Activated CD4-positive, alpha-beta T cell treated with anti-CD3 and anti-CD28 coated beads, Interleukin-2, amount 50 U/mL, for 1 hour (primary cell): Measurements from ENCODE around the gene YEATS4.

Source experiments
- DNase-seq: peaks from one replicate; pipeline ENCODE4 v3.0.0-alpha.2; 2020

The YEATS4 gene

DNA sequence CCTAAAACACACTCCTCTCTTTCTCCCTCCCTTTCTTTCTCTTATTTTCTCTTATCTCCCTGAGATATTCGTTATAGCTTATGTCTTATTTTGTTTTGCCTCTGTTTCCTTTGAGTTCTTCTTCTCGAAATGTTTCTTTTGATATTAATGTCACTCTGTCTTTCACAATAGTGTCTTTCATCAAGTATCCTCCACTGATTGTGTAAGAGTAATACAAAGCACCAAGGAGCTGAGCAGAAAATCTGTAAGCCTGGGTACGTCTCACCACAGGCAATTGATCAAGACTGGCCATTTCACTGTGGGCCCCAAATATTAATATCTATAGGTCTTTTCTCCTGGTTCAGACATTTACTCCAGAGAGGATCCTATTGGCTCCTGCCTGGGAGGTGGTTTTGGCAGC is 16.2 kb upstream of the YEATS4 start:
- no peak for DNase-seq

DNA sequence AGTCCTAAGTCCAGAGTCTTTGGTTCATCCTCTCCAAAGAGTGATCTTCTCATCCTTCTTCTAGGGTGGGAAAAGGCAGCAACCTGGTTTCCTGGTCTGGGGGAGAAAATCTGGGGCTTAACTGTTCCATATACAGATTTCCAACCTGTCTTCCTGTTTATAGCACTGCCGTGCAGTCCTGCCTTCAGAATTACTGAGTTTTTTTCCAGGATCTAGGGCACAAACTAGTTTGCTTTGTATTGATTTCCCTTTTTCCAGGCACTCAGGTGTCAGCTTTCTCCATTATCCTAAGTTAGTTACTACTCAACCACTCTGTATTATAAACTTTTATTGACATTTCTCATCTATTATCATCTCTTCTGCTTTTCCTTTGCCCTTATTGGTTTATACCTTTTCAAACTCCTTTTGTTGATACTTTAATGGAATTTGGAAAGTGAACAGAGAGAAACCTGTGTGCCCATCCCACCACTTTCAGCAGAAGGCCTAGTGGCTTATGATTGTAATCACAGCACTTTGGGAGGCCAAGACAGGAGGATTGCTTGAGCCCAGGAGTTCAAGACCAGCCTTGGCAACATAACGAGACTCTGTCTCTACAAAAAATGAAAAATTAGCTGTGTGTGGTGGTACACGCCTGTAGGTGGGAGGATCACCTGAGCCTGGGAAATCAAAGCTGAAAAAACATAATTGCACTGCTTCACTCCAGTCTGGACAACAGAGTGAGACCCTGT is 15.5 kb upstream of the YEATS4 start:
- no peak for DNase-seq

DNA sequence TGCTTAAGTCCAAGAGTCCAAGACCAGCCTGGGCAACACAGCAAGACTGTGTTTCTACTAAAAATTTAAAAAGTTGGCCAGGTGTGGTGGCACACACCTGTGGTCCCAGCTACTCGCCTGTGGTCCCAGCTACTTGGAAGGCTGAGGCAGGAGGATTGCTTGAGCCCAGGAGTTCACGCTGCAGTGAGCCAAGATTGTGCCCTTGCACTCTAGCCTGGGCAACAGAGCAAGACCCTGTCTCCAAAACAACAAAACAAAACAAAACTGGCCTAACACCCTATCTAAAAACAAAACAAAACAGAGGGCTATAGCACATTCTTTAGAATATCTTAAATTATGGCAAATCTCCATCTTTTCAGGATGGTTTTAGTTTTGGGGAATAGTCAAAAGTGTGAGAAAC is 14.5 kb upstream of the YEATS4 start:
- DNase-seq, result no peak

DNA sequence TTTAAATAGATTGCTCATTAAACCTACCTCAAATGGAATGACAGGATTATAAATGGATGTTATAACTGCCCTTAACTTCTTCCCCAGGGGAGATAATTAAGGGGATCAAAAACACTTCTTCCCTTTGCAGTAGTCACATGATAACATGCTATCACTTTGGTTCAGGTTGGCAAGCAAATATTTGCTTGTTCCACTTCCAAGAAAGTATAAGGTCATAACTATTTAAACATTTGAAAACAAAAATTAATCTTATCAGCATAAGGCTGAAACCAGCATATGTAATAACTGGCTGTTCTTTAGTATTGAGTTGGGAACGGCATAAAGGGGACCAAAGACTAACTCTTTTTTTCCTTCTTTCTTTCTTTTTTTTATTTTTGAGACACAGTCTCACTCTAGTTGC is 13.8 kb upstream of the YEATS4 start:
- DNase-seq, result no peak

DNA sequence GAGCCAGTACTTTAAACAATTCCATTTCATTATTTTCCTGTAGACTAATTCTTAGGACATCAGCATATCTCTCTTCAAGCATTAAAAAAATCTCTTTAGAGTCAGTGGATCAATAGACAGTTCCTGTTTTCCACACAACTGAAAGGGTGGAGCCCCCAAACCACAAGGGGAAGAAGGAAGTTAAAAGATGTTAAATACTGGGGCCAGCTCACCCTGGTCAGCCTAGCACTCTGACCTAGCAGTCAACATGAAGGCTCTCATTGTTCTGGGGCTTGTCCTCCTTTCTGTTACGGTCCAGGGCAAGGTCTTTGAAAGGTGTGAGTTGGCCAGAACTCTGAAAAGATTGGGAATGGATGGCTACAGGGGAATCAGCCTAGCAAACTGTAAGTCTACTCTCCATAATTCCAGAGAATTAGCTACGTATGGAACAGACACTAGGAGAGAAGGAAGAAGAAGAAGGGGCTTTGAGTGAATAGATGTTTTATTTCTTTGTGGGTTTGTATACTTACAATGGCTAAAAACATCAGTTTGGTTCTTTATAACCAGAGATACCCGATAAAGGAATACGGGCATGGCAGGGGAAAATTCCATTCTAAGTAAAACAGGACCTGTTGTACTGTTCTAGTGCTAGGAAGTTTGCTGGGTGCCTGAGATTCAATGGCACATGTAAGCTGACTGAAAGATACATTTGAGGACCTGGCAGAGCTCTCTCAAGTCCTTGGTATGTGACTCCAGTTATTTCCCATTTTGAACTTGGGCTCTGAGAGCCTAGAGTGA is 11.2 kb upstream of the YEATS4 start, which contains the start of gene LYZ:
LYZ (plus strand) TSS at position 220 of the 777 bp plus-strand sequence; CDS start at position 248, 28 bp downstream.
- no peak for DNase-seq

DNA sequence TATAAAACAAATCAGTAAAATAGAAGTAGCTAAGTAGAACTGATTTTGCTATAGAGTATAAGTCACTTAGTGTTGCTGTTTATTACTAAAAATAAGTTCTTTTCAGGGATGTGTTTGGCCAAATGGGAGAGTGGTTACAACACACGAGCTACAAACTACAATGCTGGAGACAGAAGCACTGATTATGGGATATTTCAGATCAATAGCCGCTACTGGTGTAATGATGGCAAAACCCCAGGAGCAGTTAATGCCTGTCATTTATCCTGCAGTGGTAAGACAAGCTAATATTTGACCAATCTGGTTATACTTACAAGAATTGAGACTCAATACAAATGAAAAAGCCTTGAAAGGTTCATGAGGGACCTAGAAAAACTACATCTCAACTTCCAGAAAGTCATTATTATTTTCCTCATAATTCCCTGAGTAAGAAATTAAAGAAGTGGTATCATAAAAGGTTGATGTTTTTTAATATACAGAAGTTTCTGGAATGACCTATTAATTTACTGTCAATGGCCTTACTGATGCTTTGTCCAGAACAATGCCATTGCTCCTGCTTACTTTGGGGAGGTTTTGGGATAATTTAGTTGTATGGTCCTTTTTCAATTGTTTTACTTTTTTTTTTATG is 9.4 kb upstream of the YEATS4 start:
- DNase-seq, result no peak

DNA sequence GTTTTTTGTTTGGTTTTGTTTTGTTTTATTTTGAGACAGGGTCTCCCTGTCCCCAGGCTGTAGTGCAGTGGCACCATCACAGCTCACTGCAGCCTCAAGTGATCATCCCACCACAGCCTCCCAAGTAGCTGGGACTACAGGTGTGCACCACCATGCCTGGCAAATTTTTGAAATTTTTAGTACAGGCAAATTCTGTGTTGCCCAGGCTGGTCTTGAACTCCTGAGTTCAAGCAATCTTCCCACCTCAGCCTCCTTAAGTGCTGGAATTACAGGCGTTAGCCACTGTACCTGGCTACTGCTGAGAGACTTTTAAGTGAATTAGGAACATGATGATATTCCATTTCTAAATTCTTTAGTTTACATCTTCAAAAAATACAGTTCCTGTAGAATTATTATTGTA is 8.8 kb upstream of the YEATS4 start:
- no peak for DNase-seq

DNA sequence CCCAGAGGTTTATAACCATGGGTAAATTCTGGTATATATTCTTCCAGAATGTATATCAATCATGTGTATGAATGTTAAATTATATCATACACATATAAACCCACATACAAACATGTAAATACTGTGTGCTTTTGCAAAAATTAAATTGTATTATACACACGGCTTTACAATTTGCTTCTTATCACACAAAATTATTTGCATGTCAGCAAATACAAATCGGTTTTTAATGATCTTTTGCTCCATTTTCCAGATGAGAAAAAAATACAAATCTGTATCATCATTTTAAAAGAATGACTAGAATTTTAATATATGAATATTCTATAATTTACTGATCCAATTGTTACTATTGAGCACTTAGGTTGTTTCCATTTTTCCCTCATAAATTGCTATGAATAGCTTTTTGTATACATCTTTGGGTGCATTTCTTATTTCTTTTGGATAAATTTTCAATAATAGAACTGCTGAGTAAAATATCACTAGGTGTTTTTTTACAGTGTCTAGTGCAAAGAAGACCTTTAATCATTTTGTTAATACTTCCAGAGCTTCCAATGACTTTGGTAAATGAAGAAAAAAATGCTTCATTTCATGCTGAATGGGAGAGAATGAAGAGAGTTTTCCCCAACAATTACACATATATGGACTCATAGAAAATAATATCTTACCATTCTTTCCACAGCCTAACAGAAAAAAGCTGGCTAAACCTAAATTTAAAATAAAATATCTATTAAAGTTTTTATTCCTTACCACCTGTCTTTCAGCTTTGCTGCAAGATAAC is 7.9 kb upstream of the YEATS4 start:
- DNase-seq, result no peak

DNA sequence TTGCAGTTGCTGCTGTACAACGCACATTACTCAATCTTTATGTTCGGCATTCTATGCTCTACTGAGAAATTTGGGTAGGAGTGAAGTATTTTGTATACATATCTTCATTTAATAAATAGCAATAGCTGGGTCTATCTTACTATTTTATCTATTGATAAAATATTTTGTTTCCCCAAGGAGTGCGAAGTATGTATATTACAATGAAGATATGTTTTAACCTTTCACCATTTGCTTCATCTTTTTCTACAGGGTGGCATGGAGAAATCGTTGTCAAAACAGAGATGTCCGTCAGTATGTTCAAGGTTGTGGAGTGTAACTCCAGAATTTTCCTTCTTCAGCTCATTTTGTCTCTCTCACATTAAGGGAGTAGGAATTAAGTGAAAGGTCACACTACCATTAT is 6.6 kb upstream of the YEATS4 start:
- DNase-seq, result no peak

DNA sequence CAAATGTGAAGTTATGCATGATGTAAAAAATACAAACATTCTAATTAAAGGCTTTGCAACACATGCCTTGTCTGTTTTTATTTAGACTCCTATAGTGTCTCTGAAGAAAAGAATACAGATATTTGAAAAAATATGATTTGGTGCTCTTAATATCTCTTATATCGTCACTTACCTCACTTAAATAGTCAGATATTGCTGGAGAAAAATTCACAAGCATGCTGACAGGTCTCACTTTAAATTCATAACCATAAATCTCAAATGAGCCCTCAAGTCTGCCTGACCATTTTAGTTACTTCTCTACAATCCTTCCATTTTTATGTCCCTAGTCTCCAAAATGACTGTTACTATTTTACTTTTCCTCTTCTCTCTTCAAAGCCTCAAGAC is 5.4 kb upstream of the YEATS4 start:
- no peak for DNase-seq

DNA sequence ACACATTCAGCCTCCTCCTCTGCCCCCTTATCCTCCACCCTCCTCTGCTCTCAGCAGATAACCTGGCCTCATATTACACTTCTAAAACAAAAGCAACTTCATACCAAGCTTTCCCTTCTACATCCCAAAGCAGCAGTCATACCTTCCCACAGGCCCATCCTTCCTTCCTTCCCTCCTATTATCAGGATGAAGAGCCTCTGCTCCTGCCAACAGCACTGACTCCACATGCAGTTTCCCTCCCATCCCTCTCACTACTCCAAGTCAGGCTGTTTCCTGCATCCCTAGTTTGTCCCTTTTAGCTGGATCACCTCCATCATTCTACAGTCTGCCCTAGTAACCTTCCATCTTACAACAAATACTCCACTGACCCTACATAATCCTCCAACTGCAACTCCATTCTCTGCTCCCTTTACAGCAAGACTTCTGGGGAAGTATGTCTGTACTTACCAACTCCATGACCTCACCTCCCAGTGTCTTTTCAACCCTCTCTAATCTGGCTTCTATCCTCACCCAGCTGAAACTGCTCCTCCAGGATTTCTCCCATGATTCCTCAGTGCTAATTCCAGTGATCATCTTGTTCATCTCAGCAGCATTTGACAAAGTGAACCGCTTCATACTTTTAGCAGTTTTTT is 4.9 kb upstream of the YEATS4 start:
- DNase-seq, result no peak

DNA sequence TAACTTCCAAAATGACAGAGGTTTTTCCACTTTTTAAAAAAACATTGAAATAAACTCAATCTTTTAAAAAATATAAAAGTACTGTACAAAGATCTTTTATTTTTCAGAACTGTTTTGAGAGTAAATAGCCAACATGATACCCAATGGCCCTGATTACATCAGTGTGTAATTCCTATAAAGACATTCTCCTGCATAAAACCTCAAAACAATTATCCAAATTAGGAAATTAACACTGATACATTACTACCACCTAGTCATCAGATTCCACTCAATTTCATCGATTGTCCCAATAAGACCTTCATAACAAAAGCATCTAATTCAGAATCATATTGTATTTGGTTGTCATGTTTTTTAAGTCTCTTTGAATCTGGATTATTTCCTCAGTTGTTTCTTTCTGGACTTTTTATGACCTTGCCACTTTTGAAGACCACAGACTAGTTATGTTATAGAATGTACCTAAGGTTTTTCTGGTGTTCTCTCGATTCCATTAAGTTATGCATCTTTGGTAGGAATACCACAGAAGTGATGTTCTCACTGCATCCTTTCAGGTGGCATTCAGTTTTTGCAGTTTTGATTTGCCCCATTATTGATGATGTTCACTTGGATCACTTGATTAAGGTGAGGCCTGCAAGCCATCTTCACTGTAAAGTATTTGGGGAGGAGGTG is 4.0 kb upstream of the YEATS4 start:
- DNase-seq, result no peak

DNA sequence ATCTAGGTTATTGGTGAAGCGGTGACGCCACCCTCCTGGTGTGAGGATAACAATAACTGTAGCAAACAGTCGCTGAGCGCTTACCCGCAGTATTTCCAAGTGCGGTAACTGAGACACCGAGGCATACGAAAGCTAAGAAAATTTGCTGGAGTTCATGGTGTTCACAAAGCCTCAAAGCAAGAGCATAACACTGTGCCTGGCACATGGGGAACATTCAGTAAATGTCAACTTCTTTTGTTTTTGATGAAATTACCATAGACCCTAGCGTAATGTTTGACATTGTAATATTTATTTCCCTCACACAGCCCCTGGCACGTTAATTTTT is 767 bp downstream of the YEATS4 start:
- DNase-seq, result no peak

DNA sequence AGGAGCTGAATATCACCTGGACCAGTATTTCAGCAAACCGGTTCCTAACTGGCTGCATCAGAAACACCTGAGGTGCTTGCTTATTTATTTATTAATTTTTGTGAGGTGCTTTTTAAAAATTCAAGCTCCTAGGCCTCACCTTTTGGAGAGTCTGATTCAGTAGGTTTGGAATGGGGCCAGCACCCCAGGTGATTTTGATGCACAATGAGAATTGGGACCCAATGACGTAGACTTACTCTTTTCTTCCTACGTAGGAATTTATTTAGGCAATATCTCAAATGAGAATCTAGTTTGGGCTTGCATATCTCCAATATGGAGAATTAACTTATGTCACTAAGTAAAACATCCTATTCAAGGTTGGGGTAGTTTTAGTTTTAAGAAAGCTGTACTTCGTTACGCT is 7.3 kb downstream of the YEATS4 start:
- no peak for DNase-seq

DNA sequence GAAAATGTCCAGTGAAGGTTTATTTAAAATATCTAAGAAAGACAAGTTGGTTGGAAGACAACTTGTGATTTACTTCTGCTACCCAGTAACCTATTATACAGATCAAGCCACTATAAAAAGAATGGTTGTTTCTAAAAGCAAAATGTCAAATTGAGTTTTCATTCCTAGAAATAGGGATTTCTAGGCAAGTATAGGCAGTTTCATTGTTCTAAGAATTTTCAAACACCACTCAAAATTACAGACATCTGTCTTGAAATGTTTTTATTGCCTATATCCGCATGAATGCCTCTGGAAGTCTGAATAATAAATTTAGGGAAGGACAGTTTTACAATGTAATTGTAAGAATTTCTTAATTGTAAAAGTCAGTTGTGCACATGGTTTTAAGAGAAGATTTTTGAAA is 8.6 kb downstream of the YEATS4 start:
- no peak for DNase-seq

DNA sequence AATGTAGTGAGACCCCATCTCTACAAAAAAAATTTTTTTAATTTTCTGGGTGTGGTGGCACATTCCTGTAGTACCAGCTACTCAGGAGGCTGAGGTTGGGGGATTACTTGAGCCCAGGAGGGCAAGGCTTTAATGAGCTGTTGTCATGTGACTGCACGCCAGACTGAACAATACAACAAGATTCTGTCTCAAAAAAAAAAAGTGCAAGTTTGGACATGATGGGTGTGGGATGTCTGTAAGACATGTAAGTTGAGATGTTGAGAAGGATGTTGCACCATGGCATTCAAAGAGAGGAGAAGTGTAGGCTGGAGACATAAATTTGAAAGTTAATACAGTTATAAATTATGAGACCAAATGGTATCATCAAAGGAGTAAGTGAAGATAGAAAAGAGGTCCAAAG is 23.5 kb downstream of the YEATS4 start:
- no peak for DNase-seq

DNA sequence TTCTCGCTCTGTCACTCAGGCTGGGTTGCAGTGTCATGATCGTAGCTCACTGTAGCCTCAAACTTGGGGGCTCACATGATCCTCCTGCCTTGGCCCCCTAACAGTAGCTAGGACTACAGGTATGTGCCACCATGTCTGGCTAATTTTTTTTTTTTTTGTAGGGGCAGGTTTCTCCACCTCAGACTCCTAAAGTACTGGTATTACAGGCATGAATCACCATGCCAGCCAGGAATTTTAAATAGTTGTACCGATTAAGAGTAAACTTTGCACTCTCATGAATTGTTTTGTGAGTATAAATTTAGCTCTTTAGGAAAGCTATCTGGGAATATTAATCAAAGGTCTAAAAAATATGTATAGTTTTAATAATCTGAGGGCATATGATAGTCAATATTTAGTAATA is 25.5 kb downstream of the YEATS4 start:
- no peak for DNase-seq

DNA sequence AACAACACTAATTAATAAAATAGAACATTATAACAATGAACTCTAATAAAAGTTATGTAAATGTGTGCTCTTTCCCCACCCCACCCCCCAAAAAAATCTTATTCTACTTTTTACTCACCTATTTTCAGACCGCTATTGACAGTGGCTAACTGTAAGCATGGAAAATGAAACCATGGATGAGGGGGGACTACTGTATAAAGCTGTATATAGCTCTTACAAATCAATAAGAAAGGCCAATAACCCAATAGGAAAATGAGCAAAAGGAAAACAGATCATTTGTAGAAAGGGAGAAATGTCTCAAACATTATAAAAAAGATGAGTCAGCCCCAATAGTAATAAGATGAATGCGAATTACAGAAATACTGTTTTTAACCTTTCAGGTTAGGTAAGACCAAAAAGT is 27.4 kb downstream of the YEATS4 start:
- DNase-seq, result no peak

DNA sequence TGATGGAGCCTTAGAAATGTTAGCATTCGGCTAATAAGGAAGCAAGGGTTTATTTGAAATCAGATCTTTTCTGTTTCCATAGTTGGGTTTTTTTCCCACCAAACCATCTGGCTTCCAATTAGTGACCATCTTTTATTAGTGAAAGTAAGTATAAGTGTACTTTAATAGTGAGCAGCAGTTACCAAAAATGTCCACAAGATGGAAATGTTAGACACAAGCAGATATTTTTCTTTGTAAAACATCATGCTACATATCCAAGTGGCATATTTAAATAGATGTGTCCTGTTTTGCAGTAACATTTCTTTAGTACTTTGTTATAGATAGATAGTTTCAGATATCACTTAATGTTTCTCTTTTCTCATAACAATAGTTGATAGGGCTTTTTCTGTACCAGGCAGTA is 28.8 kb downstream of the YEATS4 start:
- DNase-seq, result no peak

DNA sequence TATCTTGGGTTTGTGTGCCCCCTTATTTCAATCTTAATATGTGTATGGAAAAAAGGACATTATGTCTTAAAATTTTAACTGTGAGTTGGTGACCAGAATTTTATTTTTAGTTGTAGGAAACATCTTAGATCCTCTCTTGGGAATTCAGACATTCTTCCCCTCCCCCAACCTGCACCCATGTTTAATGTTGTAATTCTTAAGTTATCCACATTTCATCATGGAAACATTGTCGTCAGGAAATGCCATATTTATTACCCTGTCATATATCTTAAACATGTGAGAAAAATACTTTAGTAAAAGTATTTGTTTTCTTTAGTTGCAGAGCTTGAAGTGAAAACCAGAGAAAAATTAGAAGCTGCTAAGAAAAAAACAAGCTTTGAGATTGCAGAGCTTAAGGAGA is 30.3 kb downstream of the YEATS4 start:
- no peak for DNase-seq

DNA sequence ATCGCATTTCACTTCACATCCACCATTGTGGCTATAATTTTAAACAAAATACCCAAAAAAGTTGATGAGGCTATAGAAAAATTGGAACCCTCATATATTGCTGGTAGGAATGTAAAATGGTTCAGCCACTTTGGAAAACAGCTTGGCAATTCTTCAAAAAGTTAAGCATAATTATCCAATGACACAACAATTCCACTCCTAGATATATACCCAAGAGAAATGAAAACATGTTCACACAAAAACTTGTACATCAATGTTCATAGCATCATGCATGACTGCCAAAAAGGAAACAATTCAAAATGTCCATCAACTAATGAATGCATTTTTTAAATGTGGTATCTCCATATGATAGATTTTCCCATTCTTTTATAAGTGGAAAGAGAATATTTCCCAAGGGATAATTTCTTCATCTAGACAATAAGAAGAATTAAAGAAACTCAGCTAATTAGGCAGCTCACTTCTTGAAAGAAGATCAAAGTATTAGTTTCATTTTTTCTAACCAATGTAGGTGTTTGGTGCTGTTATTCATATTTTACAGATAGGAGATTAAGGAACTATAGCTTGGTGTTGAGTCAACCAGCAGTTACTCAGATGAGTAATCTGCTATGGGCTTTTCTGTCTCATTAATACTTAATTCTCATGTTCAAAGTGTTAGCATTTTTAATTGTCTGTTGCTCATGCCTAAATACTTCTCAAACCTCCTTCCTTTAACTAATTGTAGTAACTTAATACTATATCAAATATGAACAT is 32.8 kb downstream of the YEATS4 start:
- no peak for DNase-seq

DNA sequence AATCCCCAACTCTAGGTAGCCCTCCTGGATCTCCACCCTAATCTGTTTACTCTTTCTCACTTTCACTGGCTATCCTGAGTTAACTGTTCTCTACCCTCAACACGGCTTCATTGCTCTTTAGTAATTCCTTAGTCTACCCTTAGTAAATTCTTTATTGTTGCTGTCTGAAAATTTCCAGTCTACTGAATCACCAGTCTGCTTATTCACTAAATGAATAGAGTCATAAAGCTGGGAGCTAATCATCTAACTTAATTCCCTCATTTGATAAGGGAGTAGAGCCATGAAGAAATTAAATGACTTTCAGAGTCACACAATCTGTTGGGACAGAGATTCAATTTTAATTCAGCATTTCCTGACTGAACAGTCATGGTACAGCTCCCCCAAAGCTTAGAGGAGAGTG is 36.5 kb downstream of the YEATS4 start:
- DNase-seq, result no peak
